ENCODE results near the gene AAK1.

DNA sequence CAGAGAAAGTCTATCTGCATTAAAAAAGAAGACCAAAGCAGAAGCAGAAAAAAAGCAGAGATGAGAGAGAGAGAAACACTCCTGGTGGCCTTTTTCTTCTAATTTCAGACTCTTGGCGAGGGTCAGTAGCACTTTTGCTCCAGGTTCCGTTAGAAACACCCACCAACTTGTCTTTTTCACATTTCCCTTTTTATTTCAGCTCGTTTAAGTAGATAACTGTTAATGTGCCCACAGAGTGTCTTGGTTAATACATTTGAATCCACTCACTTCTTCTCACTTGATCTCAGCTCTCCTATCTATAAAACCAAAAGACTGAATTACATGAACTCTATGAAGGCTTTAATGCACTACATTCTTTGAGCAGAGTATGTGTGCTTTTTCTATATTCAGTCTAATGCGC lies 63.1 kb downstream of the AAK1 start:
- TF ChIP-seq, protein P1, sequence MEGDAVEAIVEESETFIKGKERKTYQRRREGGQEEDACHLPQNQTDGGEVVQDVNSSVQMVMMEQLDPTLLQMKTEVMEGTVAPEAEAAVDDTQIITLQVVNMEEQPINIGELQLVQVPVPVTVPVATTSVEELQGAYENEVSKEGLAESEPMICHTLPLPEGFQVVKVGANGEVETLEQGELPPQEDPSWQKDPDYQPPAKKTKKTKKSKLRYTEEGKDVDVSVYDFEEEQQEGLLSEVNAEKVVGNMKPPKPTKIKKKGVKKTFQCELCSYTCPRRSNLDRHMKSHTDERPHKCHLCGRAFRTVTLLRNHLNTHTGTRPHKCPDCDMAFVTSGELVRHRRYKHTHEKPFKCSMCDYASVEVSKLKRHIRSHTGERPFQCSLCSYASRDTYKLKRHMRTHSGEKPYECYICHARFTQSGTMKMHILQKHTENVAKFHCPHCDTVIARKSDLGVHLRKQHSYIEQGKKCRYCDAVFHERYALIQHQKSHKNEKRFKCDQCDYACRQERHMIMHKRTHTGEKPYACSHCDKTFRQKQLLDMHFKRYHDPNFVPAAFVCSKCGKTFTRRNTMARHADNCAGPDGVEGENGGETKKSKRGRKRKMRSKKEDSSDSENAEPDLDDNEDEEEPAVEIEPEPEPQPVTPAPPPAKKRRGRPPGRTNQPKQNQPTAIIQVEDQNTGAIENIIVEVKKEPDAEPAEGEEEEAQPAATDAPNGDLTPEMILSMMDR (conservative IDR thresholded peaks at IDR 0.05 in 1 of 2, IDR thresholded peaks at IDR 0.05 in 1 of 2; ENCODE audit: extremely low read depth in 1 of 2, insufficient read depth in 1 of 2, low read depth in 1 of 2, low read length in 2 of 2): no peak
- no peak for TF ChIP-seq EZH2 (IDR thresholded peaks at IDR 0.05; ENCODE audit: borderline replicate concordance, low read length)
